C4-2B (cell line): Measurements from ENCODE around the gene ALDH1L1.

ENCODE experiments used
- ZFX ChIP-seq: fragments of 450-650 bp; IDR thresholded peaks from 2 replicates; pipeline ENCODE4 v1.6.1; 2017
- TF ChIP-seq, protein P1 (sequence below): fragments of 450-650 bp; conservative IDR thresholded peaks from 2 replicates; pipeline ENCODE4 v1.5.1; 2017; ENCODE audit warnings: mild to moderate bottlenecking

DNA sequence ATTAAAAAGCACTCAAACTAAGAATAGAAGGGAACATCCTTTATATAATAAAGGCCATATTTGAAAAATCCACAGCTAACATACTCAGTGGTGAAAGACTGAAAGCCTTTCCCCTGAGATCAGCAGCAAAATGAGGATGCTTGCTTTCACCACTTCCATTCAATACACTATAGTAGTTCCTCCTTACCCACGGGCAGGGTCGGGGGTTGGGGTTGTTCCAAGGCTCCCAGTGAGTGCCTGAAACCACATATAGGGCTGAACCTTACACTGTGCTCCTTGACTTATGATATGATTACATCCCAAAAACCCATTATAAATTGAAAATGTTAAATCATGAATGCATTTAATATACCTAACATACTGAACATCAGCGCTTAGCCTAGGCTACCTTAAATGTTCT is 37.7 kb downstream of the ALDH1L1 start:
- TF ChIP-seq, protein P1, sequence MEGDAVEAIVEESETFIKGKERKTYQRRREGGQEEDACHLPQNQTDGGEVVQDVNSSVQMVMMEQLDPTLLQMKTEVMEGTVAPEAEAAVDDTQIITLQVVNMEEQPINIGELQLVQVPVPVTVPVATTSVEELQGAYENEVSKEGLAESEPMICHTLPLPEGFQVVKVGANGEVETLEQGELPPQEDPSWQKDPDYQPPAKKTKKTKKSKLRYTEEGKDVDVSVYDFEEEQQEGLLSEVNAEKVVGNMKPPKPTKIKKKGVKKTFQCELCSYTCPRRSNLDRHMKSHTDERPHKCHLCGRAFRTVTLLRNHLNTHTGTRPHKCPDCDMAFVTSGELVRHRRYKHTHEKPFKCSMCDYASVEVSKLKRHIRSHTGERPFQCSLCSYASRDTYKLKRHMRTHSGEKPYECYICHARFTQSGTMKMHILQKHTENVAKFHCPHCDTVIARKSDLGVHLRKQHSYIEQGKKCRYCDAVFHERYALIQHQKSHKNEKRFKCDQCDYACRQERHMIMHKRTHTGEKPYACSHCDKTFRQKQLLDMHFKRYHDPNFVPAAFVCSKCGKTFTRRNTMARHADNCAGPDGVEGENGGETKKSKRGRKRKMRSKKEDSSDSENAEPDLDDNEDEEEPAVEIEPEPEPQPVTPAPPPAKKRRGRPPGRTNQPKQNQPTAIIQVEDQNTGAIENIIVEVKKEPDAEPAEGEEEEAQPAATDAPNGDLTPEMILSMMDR = no peak
- TF ChIP-seq ZFX = no peak
